ENCODE measurements around the gene IFT80.
"Not testable (repeated sequence)": the region's sequence is repeated elsewhere in the genome, so short reads cannot be mapped to it uniquely, and the experiment has no call there.

The IFT80 gene

DNA sequence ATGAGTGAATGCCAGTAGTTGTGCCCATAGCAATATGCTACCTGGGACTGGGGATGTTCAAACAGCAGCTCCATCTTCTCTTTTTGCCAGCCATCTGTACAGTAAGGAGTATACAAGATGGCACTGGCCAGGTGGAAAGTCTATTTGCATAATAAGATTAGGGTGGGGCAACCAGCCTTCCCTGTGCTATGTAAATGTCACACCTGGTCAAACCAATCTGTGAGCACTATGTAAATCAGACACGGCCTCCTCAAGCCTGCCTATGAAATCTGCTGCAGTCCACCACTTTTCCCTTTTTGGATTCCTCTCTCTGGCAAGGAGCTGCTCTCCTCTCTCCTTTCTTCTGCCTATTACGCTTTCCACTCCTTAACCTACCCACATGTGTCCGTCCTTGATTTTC is 120.8 kb downstream of the IFT80 start:
- no peak for DNase-seq

GRCh38 chr3:160265088-160265487 is 133.9 kb downstream of the IFT80 start:
- DNase-seq = no peak

DNA sequence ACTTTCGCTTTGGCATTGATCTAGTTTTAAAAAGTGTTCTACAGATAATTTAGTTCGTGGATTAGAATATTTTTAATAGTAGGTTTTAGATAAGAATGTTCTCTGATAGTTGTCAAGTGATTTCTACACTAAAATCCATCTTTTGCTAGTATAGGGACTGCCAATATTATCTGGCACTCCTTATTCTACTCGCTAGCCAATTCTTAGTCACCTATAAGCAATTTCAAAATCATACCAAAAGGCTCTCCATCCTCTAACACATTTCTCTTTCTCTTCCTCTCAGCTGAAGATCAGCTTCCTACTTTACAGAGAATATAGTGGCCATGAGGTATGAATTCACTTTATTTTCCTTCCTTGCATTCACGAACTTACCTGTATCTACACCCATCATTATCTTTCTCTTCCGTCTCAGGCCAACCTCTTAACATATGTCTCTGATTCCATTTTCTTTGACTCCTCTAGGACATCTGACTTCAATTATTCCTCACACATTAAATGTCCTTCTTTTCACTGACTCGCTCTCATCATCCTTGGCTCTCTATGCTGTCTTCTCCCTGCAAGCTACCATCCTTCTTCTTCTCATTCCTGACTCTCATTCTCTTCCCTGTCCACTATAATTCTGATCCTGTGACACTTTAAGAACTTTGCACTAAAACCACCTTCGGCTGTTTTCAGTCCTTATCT is 138.3 kb downstream of the IFT80 start:
- no peak for DNase-seq

DNA sequence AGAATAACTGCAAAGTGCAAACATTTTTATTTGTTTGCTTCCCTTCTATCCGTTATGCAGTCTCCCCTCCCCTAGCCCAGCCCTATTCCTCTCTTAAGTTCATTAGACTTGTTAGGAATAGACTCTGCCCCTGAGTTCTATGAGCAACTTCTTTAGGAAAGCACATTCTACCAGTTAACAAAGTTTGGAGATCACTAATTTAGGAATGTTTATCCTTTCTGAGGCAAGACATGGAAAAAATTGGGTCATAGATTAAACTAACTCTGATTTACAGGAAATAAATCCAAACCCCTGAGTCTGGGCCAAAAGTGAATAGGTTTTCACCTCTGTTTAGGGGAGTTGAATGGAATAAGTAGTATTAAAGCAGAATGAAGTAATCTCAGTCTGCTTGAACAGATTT is 139.4 kb downstream of the IFT80 start:
- DNase-seq = no peak

DNA sequence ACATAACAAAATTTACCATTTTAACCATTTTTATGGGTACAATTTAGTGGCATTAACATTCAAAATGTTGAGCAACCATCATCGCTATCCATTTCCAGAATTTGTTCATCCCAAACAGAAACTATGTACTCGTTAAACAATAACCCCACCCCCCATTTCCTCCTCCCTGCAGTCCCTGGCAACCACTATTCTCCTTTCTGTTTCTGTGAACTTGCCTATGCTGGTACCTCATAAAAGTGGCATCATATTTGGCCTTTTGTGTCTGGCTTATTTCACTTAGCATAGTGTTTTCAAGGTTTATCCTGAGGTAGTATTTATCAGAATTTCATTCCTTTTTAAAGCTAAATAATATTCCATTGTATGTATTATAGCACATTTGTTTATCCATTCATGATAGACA is 141.4 kb downstream of the IFT80 start:
- no peak for DNase-seq

DNA sequence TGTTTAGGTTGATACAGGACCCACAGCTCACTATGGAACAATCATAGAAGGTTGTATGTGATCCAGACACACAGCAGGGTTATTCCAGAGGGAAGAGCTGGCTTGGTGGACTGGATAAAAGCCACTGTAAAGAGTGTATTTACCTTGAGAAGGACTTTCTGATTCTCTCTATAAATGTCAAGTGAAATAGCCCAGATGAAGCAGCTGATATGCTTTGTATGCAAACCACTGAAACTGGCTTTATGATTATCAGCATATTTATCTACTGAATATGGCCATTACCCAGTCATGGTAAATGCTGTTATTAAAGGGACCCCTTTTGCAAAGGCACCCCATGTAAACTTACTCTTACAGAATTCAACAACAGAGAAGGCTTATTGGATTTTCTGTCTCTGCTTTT is 145.7 kb downstream of the IFT80 start:
- DNase-seq = no peak

GRCh38 chr3:160247766-160248165 is 151.3 kb downstream of the IFT80 start:
- DNase-seq = no peak

DNA sequence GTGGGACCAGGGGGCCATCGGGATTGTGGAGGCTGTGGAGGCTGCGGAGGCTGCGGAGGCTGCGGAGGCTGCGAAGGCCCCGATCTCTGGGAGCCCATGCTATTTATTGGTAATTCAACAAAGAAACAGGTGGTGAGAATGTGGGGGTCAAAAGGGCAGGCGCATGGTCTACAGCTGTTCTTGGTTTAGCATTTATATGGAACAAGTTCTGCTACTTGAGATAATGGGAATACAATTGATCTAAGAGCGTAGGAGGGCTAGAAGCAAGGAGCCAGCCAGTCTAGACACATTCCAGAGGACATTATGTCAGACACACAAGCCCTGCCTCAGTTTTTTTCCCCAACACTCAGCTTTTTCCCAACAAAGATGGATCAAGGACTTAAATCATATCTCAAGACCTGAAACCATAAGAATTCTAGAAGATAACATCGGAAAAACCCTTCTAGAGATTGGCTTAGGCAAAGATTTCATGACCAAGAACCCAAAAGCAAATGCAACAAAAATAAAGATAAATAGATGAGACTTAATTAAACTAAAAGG is 153.7 kb downstream of the IFT80 start:
- no peak for DNase-seq

- DNase-seq = not testable (repeated sequence)
Measured at GRCh38 chr3:160240719-160241118, 158.3 kb downstream of the IFT80 start.

DNA sequence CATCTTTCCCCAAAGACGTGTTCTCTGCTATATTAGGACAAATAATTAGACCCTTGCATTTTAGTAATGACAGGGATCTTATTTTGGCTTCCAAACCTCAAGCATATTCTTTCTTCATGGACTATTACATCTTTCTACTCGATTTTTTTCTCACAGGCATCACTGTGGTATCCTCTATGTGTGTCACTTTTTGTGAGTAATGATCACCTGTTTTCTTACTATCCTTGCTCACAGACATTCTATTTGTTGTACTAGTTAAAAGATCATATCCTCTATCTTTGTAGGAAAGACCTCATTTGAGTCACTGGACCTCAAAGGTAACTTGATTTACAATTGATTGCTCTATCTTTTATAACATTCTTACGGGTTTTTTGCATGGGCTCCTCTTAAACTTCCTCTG is 167.0 kb downstream of the IFT80 start:
- no peak for DNase-seq

DNA sequence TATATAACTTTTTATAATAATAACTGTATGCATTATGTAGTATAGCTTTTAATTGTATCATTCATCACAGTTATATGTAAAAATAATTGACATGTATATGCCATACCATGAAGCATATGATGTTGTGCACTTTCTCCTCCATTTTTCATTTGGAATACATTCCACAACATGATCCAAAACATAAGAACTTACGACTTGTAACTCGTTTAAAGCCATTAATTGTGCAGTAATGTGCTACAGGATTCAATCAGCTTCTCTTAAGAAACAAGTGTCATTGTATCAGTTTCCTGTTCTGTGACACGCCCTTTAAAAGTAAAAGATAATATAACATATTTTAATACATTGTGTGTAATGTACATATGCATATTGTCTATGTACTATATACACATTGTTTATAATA is 171.6 kb downstream of the IFT80 start:
- no peak for DNase-seq

- DNase-seq = no peak
Measured at GRCh38 chr3:160226026-160226907, 172.8 kb downstream of the IFT80 start.

DNA sequence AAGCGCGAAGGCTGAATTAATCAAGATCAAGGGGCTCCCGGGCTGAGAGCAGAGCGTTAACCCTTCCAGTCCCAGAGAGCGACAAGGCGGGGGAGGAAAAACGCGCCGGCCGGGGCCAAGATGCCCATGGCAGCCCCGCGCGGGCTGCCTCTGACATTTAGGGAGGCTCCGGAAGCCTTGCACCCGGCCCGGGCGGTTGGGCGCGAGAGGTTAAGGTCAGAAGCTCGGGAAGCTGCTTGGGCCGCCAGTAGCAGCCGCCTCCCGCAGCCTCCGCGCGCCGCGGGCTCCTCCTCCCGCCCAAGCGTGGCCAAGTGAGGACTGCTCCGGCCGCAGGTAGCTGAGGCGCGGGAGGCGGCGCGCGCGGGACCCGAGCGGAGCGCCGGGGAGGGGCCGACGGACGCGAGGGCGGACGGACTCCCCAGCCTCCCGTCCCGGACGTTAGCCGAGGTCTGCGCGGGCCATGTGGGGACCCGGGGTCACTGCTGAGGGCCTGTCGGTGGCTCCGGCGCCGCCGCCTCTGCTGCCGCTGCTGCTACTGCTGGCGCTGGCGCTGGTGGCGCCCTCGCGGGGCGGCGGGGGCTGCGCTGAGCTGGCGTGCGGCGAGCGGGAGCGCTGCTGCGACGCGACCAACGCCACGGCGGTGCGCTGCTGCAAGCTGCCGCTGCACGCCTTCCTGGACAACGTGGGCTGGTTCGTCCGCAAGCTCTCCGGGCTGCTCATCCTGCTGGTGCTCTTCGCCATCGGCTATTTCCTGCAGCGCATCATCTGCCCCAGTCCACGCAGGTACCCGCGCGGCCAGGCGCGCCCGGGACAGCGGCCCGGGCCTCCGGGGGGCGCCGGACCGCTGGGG is 173.6 kb downstream of the IFT80 start, which contains the start of gene C3orf80:
Gene C3orf80 (plus strand): TSS at position 247 of the 850 bp plus-strand sequence. CDS start 214 bp downstream, at position 461.
- peak in 35 of 56 donors; percentile 2 to 75 (median 27) for DNase-seq

- DNase-seq = peak in 2 of 56 donors; percentile 37 to 55
Measured at GRCh38 chr3:160224811-160225175, 174.2 kb downstream of the IFT80 start.

- no peak for DNase-seq
Measured at GRCh38 chr3:160224256-160224655, 174.8 kb downstream of the IFT80 start.

DNA sequence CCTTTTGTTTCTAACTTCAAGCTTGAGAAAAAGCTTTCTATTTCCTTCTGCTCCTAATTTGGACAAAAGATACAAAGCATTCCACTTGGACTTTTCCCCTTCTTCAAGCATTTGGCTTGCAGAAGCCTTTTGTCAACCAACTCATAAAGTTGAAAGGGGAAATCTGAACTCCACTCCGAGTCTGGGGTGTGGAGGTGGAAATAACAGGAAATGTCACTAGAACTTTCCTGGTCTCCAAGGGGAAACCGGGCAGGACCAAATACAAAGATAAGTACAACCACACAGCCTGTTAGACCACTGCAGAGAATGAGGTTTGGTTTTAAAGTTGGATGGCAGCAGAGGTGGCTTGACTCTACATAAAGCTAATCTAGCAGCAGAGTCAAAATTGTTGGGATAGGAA is 178.0 kb downstream of the IFT80 start:
- no peak for DNase-seq

DNA sequence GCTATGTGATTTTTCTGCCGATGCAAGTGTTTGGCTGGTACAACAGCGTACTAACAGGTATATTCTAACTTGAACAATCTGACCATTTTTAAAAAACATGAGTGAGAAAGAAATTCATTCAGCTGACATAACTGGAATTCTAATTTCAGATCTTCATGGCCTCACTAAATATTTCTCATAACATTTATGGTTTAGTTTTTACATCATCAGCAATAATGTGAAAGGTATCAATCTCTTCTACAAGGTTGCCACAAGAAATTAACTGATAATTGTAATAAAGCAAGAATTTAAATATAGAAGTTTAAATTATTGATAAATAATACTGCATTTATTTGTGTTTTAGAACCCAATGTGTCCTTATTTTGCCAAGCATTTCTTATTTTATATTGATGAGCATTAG is 179.0 kb downstream of the IFT80 start:
- no peak for DNase-seq

GRCh38 chr3:160218136-160218535 is 180.9 kb downstream of the IFT80 start:
- no peak for DNase-seq

GRCh38 chr3:160217675-160218074 is 181.3 kb downstream of the IFT80 start:
- no peak for DNase-seq

DNA sequence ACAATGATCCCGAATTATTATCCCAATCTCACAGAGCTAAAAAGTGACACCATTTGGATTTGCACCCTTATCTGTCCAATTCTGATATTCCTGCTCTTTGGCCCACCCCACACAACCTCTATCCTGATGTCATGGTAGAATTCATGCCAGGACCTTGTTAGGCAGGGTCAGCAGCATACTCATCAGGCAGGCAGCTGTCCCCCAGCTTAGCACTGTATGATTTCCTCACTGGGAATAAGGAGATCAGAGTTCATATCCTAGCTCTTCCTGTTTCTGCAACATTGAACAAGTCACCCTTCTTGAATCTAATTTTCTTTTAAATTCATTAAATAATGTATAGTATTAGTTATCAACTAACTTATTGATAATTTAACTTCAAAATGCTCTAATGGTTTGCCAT is 185.8 kb downstream of the IFT80 start:
- DNase-seq = no peak

- no peak for DNase-seq
Measured at GRCh38 chr3:160210799-160211221, 188.2 kb downstream of the IFT80 start.
